ENCODE data around the gene EFCAB5. TPM values are rescaled to one million over a fixed set of nuclear protein-coding genes. Genes with fewer than 3 reads are reported as not detected.
"Not testable (repeated sequence)": the region's sequence is repeated elsewhere in the genome, so short reads cannot be mapped to it uniquely, and the experiment has no call there.

Gene EFCAB5
- total RNA-seq, 2 donors from 2014 or later: 2.4 to 3.4 TPM

DNA sequence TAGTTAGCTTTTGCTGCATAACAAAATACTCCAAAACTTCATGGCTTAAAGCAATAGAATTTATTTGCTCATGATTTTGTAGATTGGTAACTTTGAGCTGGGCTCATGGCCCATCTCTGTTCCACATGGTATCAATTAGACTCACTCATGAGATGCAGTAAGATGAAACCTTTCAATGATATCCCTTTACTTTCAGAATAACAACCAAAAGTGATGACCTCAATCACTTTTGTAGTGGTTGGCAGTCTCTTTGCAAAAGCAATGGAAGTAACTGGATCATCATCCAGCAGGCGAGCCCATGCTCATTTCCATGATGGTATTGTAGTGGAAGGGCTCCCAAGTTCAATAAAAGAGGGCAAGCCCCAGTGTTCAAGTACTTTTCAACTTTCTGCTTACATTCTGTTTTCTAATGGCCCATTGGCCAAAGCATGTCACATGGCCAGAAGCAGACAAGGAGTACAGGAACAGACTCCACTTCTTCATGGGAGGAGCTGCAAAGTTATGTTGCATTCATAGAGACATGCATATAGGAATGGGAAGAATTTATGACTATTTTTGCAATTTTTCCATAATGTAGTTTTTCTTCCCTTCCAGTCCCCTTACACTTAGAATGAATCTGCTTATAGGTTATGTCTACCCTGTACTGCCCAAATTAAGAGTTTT is 41.7 kb downstream of the EFCAB5 start:
- intact Hi-C loops (cut with DNase I, micrococcal nuclease): no loop called here
- ATAC-seq (no peak), DNase-seq (no peak)

DNA sequence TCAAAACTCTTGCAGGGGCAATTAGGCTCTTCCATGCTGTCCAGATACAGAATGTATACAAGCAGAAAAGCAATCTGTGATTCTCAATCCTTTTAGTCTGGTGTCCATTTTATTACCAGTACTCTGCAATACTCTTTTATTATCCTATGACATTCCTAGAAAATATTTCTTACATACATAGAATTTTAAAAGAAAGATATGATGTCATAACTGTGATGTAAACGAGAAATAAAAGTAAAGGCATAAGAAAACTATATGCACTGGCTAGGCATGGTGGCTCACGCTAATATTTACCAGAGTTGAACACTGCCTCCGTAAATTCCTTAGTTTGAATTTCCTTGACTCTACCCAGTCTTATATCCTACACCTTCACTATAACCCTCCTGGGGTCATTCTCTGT is 55.0 kb downstream of the EFCAB5 start:
- intact Hi-C loops (cut with DNase I, micrococcal nuclease): no loop called here
- no peak for ATAC-seq

DNA sequence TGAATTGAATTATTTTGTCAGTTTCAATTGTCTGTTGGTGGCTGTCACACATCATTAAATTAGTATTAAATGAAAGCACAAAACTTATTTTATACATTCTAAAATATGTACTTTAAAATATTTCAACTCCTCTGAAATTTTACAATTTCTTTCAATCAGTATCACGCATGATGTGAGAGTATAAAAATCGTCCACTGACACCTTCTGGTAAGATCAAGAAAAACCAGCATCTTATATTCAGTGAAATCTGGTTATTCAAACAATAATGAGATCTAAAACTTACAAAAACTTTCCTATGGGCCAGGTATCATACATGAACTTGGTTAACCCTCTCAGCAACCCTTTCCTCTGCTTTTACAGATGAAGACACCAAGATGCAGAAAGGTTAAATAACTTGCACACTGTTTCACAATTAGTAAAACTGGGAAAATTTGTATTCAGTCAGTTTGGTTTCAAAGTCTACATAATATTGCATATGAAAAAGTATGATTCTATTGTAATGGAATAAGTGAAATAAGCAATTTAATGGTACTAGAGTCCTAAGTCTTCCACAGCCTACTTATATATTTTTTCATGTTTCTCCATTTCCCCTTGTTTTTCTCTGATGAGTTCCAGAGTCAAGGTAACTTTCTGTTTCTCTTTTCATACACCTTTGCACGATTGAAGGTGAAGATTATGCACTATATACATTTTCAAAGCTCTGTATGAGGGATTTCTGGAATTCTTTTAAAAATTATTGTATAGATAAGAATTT is 58.7 kb downstream of the EFCAB5 start:
- intact Hi-C loops (cut with DNase I, micrococcal nuclease): no loop called here
- DNase-seq: no peak
- no peak for ATAC-seq

More for the DNA sequence above, 55.0 kb downstream of the EFCAB5 start:
- DNase-seq: no peak

DNA sequence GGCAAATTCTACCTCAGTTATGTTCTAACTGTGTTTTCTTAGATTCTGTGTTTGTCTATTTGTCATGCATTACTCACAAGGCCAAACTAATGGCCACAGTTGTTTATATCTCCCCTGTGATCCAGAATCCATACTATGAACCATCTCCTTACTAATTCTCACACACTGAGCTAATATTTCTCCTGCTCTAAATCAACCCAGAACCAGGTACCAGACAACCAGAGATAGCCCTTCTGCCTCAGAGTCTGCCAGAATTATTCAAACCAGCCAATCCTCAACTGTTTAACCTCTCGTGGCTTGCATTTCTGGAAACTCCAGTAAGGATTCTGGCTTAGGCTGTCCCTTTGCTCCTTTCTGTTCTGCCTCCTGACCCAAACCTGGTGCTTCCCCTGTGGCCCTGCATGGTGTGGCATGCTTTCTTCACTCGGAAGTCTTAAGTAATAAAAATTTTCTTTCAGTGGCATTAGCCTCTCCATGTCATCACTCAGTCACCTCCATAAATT is 59.4 kb downstream of the EFCAB5 start:
- DNase-seq (no peak), ATAC-seq (no peak)
- intact Hi-C loops (cut with DNase I, micrococcal nuclease): no loop called here

DNA sequence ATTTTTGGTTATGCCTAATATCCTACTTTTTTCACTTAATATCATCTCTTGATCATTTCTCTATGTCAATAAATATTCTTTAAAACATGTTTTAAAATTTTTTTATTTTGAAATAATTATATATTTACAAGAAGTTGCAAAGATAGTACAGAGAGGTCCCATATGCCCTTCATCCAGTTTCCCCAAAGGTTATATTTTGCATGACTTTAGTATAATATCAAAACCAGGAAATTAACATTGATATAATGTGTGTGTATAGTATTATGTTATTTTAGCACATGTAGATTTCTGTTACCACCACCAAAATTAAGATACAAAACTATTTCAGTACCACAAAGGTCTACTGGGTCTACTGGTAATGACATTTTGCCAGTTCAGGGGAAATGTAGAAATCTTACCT is 60.7 kb downstream of the EFCAB5 start:
- DNase-seq: no peak
- ATAC-seq: no peak
- intact Hi-C loops (cut with DNase I, micrococcal nuclease): no loop called here

DNA sequence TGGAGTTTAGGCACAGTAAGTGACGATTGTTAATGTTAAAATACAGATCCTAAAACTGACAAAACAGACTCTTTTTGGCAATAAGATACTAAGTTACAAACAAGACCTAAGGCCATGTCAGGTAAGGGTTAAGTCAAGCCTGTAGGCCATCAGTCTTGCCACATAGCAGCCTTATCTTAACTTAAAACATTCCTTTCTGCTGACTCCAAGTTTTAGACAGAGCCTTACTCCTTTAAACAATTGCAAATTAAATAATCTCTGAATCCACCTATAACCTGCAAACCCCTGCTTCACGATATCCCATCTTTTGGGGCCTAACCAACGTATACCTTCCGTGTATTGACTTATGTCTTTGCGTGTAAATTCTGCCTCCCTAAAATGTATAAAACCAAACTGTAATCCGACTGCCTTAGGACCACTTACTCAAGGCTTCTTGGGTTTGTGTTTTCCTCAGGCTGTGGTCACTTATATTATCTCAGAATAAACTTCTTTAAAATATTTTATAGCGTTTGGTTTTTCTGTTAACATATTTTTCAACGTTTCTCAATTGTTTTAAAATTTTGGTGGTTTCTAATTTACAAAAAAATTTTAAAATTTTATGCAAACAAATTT is 64.4 kb downstream of the EFCAB5 start:
- ATAC-seq (no peak), DNase-seq (no peak)
- intact Hi-C loops (cut with DNase I, micrococcal nuclease): no loop called here

DNA sequence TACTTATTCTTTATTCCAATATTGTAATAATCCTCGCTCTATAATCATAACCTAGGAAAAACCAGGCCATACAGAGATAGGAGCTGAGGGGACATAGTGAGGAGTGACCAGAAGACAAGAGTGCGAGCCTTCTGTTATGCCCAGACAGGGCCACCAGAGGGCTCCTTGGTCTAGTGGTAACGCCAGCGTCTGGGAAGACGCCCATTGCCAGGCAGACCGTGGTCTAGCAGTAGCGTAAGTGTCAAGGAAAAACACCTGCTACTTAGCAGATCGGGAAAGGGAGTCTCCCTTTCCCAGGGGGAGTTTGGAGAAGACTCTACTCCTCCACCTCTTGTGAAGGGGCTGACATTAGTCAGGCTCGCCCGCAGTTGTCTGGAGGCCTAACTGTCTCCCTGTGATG is 70.5 kb downstream of the EFCAB5 start:
- ATAC-seq, DNase-seq: not testable (repeated sequence)
- intact Hi-C loops (cut with DNase I, micrococcal nuclease): loop anchor here in 1 of 2 donors (10.0 kb wide), 1 partner anchor 197 kb away; no protein-coding TSS in a partner anchor

DNA sequence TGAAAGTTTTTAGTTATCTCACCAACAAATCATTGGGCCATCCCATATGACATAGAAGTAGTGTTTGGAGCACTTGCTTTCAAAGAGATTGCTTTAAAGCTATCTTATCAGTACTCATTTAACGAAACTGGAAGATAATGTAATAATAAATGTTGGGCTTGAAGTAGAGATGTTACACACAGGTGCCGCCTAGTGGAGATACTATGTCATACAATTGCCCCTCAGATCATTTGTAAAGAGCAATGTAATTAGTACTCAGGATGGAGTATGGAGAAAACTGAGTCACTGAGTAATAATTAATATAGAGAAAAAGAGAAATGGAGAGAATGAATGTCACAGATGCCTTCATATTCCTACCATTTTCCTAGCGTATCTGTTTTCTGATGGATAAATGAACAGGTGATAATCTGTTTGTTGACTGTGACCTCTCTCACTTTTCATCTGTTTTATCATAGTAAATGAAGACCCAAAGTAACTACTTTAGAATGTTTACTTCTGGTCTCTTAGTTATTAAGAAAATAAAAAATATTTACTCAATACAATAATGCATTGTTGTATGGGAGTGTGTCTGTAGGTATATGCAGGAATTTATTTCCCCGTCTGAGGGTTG is 80.4 kb downstream of the EFCAB5 start:
- peak in 1 of 2 donors; percentile 18 for DNase-seq
- intact Hi-C loops (cut with DNase I, micrococcal nuclease): no loop called here

DNA sequence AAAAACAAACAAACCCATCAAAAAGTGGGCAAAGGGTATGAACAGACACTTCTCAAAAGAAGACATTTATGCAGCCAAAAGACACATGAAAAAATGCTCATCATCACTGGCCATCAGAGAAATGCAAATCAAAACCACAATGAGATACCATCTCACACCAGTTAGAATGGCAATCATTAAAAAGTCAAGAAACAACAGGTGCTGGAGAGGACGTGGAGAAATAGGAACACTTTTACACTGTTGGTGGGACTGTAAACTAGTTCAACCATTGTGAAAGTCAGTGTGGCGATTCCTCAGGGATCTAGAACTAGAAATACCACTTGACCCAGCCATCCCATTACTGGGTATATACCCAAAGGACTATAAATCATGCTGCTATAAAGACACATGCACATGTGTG is 83.9 kb downstream of the EFCAB5 start:
- intact Hi-C loops (cut with DNase I, micrococcal nuclease): not testable (repeated sequence)

More for the DNA sequence above, 80.4 kb downstream of the EFCAB5 start:
- peak; percentile 61 for ATAC-seq

DNA sequence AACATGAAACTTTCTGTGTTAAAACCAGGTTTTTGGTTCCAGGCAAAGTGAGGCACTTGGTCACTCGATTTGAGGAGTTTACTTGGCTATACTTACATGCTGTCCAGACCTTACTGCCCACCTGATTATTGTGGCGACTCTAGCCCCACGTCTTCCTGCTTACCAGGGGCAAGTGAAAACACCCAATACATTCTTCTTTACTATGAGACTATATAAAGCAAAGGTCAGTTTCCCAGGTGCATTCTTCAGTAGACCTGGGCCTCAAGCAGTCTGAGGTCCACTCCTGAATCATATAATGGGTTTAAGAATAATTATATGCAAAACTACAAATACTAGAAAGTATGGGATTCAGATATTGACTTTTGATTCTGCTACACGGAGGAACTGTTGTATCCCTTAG is 86.2 kb downstream of the EFCAB5 start:
- DNase-seq: no peak
- intact Hi-C loops (cut with DNase I, micrococcal nuclease): no loop called here

More for the DNA sequence above, 83.9 kb downstream of the EFCAB5 start:
- ATAC-seq, DNase-seq: not testable (repeated sequence)

DNA sequence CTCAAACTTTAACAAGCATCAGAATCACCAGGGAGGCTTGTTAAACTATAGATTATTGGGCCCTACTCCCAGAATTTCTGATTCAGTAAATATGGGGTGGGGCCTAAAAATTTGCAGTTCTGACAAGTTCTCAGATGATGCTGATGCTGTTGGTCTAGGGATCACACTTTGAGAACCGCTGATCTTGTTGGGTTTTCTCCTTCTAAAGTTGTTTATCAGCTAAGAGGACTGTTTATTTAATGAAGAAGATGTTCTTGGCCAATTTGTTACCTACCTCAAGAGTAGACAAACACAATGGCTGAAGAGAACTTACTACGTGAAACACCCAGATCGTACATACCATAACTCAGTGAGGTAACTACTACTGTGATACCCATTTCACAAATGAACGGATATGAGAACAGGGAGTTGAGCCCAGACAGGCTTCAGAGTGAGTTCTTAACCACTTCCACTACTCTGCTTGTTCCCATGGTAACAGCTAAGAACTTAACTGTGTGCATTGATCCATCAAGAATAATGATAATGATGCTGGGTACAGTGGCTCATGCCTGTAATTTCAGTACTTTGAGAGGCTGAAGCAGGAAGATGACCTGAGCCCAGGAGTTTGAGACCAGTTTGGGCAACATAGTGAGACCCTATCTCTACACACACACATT is 89.9 kb downstream of the EFCAB5 start:
- intact Hi-C loops (cut with DNase I, micrococcal nuclease): no loop called here
- ATAC-seq: no peak

More for the DNA sequence above, 86.2 kb downstream of the EFCAB5 start:
- no peak for ATAC-seq

DNA sequence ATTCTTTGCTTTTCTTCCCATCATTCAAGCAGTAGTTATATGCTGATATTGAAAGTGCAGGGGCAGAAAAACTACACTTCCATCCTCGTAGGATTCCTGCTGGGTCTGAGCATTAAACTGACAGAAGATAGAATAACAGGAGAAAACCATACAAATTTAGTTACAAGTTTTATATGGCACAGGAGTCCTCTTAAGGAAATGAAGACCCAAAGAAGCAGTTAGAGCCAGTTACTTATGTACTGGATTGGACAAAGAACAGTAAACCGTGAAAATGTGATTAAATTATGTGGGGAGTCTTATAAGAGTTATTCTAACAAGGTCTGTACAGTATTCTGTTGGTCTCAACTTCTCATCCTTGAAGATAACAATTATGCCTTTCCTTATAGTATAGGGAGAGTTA is 93.9 kb downstream of the EFCAB5 start:
- intact Hi-C loops (cut with DNase I, micrococcal nuclease): no loop called here
- ATAC-seq (no peak), DNase-seq (no peak)

More for the DNA sequence above, 89.9 kb downstream of the EFCAB5 start:
- no peak for DNase-seq

DNA sequence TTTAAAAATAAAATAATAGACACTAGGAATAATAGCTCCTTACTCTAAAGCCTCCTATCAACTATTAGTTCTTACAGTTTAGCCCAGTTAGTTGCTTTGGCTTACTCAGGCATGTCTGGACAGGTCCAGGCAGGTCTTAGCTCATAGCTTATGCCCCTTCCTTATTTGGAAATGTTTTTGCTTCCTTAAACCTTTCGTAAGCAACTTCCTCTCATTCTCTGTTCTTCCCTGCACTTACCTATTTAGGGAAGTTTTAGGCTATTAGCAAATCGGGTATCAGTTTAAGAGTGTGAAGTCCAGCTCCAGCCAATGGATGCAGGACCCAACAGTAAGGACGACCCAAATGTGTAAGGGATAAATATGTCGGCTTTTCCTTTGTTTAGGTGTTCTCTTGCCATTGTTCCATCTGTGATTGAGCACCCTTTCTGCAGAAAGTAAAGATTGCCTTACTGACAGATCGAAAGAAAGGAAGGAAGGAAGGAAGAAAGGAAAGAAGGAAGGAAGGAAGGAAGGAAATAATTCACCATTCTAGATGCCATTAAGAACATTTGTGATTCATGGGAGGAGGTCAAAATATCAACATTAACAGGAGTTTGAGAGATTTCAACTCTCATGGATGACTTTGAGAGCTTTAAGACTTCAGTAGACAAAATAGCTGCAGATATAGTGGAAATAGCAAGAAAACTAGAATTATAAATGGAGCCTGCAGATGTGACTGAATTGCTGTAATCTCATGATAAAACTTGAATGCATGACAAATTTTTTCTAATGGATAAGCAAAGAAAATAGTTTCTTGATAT is 99.5 kb downstream of the EFCAB5 start:
- ATAC-seq; intact Hi-C loops (cut with DNase I, micrococcal nuclease); DNase-seq: not testable (repeated sequence)

DNA sequence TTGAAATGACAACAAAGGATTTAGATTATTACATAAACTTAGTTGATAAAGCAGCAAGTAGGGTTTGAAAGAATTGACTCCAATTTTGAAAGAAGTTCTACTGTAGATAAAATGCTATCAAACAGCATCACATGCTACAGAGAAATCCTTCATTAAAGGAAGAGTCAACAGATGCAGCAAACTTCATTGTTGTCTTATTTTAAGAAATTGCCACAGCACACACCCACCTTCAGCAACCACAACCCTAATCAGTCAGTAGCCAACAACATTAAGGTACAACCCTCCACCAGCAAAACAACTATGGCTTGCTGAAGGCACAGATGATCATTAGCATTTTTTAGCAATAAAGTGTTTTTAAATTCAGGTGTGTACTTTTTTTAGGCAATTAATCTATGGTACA is 100.1 kb downstream of the EFCAB5 start:
- intact Hi-C loops (cut with DNase I, micrococcal nuclease): no loop called here
- no peak for DNase-seq
- no peak for ATAC-seq

DNA sequence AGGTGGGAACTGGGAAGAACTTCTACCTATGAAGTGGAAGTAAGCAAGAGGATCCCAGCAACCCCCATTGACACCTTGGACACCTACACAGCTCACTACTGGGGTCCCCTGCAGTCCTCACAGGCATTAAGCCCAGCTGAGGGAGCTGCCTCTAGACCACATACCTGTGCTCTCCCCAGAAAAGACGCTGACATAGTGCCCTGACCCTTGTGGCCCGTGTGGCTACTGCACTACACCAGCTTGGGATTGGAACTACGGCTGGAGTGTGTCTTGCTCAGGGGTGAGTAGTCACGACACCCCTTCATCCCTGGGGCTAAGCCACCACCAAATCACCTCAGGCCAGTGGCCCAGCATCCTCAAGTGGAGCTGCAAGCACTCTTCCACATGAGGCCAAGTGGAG is 120.9 kb downstream of the EFCAB5 start:
- ATAC-seq (no peak), DNase-seq (no peak)
- intact Hi-C loops (cut with DNase I, micrococcal nuclease): no loop called here

DNA sequence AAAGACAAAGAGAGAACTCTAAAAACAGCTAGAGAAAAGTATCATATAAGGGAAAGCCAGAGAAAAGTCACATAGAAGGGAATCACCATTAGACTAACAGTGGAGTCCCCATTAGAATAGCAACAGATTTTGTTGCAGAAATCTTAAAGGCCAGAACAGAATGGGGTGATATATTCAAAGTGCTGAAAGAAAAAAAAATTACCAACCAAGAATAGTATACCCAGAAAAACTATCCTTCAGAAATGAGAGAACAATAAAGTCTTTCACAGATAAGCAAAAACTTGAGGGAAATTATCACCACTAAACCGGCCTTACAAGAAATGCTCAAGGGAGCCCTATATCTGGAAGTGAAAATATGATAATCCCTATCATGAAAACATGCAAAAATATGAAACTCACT is 123.3 kb downstream of the EFCAB5 start:
- no peak for ATAC-seq
- DNase-seq: no peak
- intact Hi-C loops (cut with DNase I, micrococcal nuclease): no loop called here

DNA sequence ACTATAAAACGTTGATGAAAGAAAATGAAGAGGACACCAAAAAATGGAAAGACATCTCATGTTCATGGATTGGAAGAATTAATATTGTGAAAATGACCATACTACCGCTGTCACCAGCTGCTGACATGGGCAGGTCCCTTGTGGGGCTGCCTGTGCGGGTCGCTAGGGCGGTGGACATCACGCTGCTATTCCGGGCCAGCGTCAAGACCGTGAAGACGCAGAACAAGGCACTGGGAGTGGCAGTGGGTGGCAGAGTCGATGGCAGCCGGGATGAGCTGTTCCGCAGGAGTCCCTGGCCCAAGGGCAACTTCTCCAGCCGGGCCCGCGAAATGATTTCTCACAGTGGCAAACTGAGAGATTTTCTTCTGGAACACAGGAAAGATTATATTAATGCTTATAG is 127.0 kb downstream of the EFCAB5 start:
- no peak for ATAC-seq
- DNase-seq: no peak
- intact Hi-C loops (cut with DNase I, micrococcal nuclease): no loop called here

DNA sequence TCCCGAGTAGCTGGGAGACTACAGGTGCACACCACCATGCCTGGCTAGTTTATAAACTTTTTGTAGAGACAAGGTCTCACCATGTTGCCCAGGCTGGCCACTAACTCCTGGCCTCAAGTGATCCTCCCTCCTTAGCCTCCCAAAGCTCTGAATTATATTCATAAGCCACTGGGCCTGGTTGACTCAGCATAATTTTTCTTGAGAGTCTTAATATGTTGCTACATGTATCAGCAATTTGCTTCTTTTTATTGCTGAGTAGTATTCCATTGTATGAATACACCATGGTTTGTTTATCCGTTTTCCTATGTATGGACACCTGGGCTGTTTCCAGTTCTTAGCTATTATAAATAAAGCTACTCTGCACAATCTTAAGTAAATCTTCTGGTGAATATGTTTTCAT is 132.8 kb downstream of the EFCAB5 start:
- intact Hi-C loops (cut with DNase I, micrococcal nuclease): no loop called here
- ATAC-seq (no peak), DNase-seq (no peak)
